Activated gamma-delta T cell treated with Interleukin-2 at 50 U/mL for 16 hours (primary cell): ENCODE measurements around the gene PRXL2B.

Source experiments
- DNase-seq: peaks from one replicate; pipeline ENCODE4 v3.0.0-alpha.2; 2020

Gene PRXL2B

GRCh38 chr1:2638466-2639115 is 52.0 kb downstream of the PRXL2B start:
- DNase-seq = no peak

GRCh38 chr1:2639203-2639602 is 52.6 kb downstream of the PRXL2B start:
- DNase-seq = no peak

- no peak for DNase-seq
These were observed 53.3 kb downstream of the PRXL2B start for GRCh38 chr1:2639607-2640521.

- no peak for DNase-seq
These were observed 54.0 kb downstream of the PRXL2B start for GRCh38 chr1:2640626-2641025.
